Measurements from ENCODE around the gene MPPED1. TPM values are rescaled to one million over a fixed set of nuclear protein-coding genes. Genes with fewer than 3 reads are reported as not detected.

The MPPED1 gene
- total and polyA plus RNA-seq, 4 experiments from 2014 or later, result not detected

- Histone ChIP-seq H3K4me1 (ENCODE audit: insufficient read depth, low read length) (no peaks in the 10 kb centered on the region), H3K27me3 (ENCODE audit: insufficient read depth, low read length) (peaks cover 8% of the 10 kb centered on the region), H3K9me3 (ENCODE audit: control insufficient read depth in 1 of 2, low read length in 2 of 2) (no peaks in the 10 kb centered on the region), H3K27ac (ENCODE audit: low read depth, low read length) (no peak overlapping the region), H3K4me3 (ENCODE audit: low read length in 2 of 2) (no peak overlapping the region), H3K36me3 (ENCODE audit: insufficient read depth, low read length) (no peaks in the 10 kb centered on the region)
- CTCF ChIA-PET (ENCODE audit: partially characterized antibody), result no interaction called here
- no peaks in the 10 kb centered on the region for H3K36me3 Mint-ChIP-seq
- DNase-seq, result no peak
- intact Hi-C loops (cut with micrococcal nuclease), result no loop called here
- H3K27me3 Mint-ChIP-seq, result peaks cover 20 to 22% of the 10 kb centered on the region in 2 donors
- no peak overlapping the region for H3K27ac Mint-ChIP-seq
- POLR2A ChIA-PET (ENCODE audit: partially characterized antibody), result no interaction called here
- no peaks in the 10 kb centered on the region for H3K9me3 Mint-ChIP-seq
- H3K4me3 Mint-ChIP-seq, result no peak overlapping the region
- no peaks in the 10 kb centered on the region for H3K4me1 Mint-ChIP-seq
Measured at GRCh38 chr22:43434275-43434927, 22.6 kb downstream of the MPPED1 start.

- CTCF ChIA-PET (ENCODE audit: partially characterized antibody), result no interaction called here
- Histone ChIP-seq H3K4me3 (ENCODE audit: low read length in 2 of 2) (no peak overlapping the region), H3K36me3 (ENCODE audit: insufficient read depth, low read length) (no peaks in the 10 kb centered on the region), H3K27ac (ENCODE audit: low read depth, low read length) (no peak overlapping the region), H3K27me3 (ENCODE audit: insufficient read depth, low read length) (peaks cover 3% of the 10 kb centered on the region), H3K4me1 (ENCODE audit: insufficient read depth, low read length) (no peaks in the 10 kb centered on the region), H3K9me3 (ENCODE audit: control insufficient read depth in 1 of 2, low read length in 2 of 2) (no peaks in the 10 kb centered on the region)
- Mint-ChIP-seq H3K27me3 (peaks cover 18 to 20% of the 10 kb centered on the region in 2 donors), H3K4me1 (no peaks in the 10 kb centered on the region), H3K36me3 (no peaks in the 10 kb centered on the region), H3K9me3 (no peaks in the 10 kb centered on the region), H3K27ac (no peak overlapping the region), H3K4me3 (no peak overlapping the region)
- DNase-seq, result no peak
- POLR2A ChIA-PET (ENCODE audit: partially characterized antibody), result no interaction called here
- intact Hi-C loops (cut with micrococcal nuclease), result no loop called here
Measured at GRCh38 chr22:43434928-43435311, 23.1 kb downstream of the MPPED1 start.

GRCh38 chr22:43435851-43436811 lies 24.3 kb downstream of the MPPED1 start:
- Mint-ChIP-seq H3K36me3 (no peaks in the 10 kb centered on the region), H3K27me3 (peaks cover 14 to 16% of the 10 kb centered on the region in 2 donors), H3K9me3 (no peaks in the 10 kb centered on the region), H3K4me3 (no peak overlapping the region), H3K4me1 (no peaks in the 10 kb centered on the region), H3K27ac (no peak overlapping the region)
- H3K4me1 ChIP-seq (ENCODE audit: insufficient read depth, low read length), result no peaks in the 10 kb centered on the region
- H3K9me3 ChIP-seq (ENCODE audit: control insufficient read depth in 1 of 2, low read length in 2 of 2), result no peaks in the 10 kb centered on the region
- no peaks in the 10 kb centered on the region for H3K27me3 ChIP-seq (ENCODE audit: insufficient read depth, low read length)
- no peaks in the 10 kb centered on the region for H3K36me3 ChIP-seq (ENCODE audit: insufficient read depth, low read length)
- intact Hi-C loops (cut with micrococcal nuclease), result no loop called here
- H3K4me3 ChIP-seq (ENCODE audit: low read length in 2 of 2), result no peak overlapping the region
- ChIA-PET CTCF (ENCODE audit: partially characterized antibody) (no interaction called here), POLR2A (ENCODE audit: partially characterized antibody) (no interaction called here)
- no peak overlapping the region for H3K27ac ChIP-seq (ENCODE audit: low read depth, low read length)
- DNase-seq, result no peak

DNA sequence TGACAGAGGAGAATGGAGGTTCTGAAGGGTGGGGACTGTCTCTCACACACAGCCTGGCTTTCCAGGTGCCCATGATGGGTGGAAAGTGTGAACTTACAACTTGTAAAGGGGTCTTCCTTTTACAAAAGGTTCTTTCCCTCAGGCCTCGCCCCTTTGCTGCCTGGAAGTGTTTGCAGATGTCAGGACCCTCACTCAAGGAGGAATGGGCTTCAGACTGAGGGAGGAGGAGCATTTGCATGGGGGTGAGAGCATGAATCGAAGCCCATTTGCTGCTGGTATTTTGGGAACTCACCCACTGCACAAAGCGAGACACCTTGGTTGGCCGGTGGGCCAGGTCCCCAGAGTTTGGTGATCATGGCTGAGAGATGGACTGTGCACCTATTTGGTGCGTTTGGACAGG lies 25.1 kb downstream of the MPPED1 start:
- Histone ChIP-seq H3K9me3 (ENCODE audit: control insufficient read depth in 1 of 2, low read length in 2 of 2) (no peaks in the 10 kb centered on the region), H3K36me3 (ENCODE audit: insufficient read depth, low read length) (no peaks in the 10 kb centered on the region), H3K4me3 (ENCODE audit: low read length in 2 of 2) (no peak overlapping the region), H3K27me3 (ENCODE audit: insufficient read depth, low read length) (no peaks in the 10 kb centered on the region), H3K27ac (ENCODE audit: low read depth, low read length) (no peak overlapping the region), H3K4me1 (ENCODE audit: insufficient read depth, low read length) (no peaks in the 10 kb centered on the region)
- Mint-ChIP-seq H3K4me1 (no peaks in the 10 kb centered on the region), H3K27ac (no peak overlapping the region), H3K4me3 (no peak overlapping the region), H3K36me3 (no peaks in the 10 kb centered on the region), H3K9me3 (no peaks in the 10 kb centered on the region), H3K27me3 (peaks cover 7 to 9% of the 10 kb centered on the region in 2 donors)
- DNase-seq, result no peak
- CTCF ChIA-PET (ENCODE audit: partially characterized antibody), result no interaction called here
- POLR2A ChIA-PET (ENCODE audit: partially characterized antibody), result no interaction called here
- intact Hi-C loops (cut with micrococcal nuclease), result no loop called here

- DNase-seq, result no peak
- Histone ChIP-seq H3K4me3 (ENCODE audit: low read length in 2 of 2) (no peak overlapping the region), H3K9me3 (ENCODE audit: control insufficient read depth in 1 of 2, low read length in 2 of 2) (no peaks in the 10 kb centered on the region), H3K4me1 (ENCODE audit: insufficient read depth, low read length) (no peaks in the 10 kb centered on the region), H3K36me3 (ENCODE audit: insufficient read depth, low read length) (no peaks in the 10 kb centered on the region), H3K27ac (ENCODE audit: low read depth, low read length) (no peak overlapping the region), H3K27me3 (ENCODE audit: insufficient read depth, low read length) (no peaks in the 10 kb centered on the region)
- Mint-ChIP-seq H3K4me1 (no peaks in the 10 kb centered on the region), H3K27me3 (peaks cover 6 to 11% of the 10 kb centered on the region in 2 donors), H3K36me3 (no peaks in the 10 kb centered on the region), H3K27ac (no peak overlapping the region), H3K9me3 (no peaks in the 10 kb centered on the region), H3K4me3 (no peak overlapping the region)
- intact Hi-C loops (cut with micrococcal nuclease), result no loop called here
- CTCF ChIA-PET (ENCODE audit: partially characterized antibody), result no interaction called here
- POLR2A ChIA-PET (ENCODE audit: partially characterized antibody), result no interaction called here
Measured at GRCh38 chr22:43437871-43438475, 26.2 kb downstream of the MPPED1 start.

- intact Hi-C loops (cut with micrococcal nuclease), result no loop called here
- peaks cover 7 to 10% of the 10 kb centered on the region in 2 donors for H3K27me3 Mint-ChIP-seq
- CTCF ChIA-PET (ENCODE audit: partially characterized antibody), result no interaction called here
Measured at GRCh38 chr22:43438666-43439347, 27.0 kb downstream of the MPPED1 start.

More at GRCh38 chr22:43438666-43439347, 27.0 kb downstream of the MPPED1 start:
- H3K27me3 ChIP-seq (ENCODE audit: insufficient read depth, low read length), result no peaks in the 10 kb centered on the region
- no peak overlapping the region for H3K27ac ChIP-seq (ENCODE audit: low read depth, low read length)
- no peaks in the 10 kb centered on the region for H3K4me1 ChIP-seq (ENCODE audit: insufficient read depth, low read length)
- Mint-ChIP-seq H3K4me1 (no peaks in the 10 kb centered on the region), H3K4me3 (no peak overlapping the region), H3K36me3 (no peaks in the 10 kb centered on the region), H3K27ac (no peak overlapping the region), H3K9me3 (no peaks in the 10 kb centered on the region)
- no peak overlapping the region for H3K4me3 ChIP-seq (ENCODE audit: low read length in 2 of 2)
- H3K36me3 ChIP-seq (ENCODE audit: insufficient read depth, low read length), result no peaks in the 10 kb centered on the region
- POLR2A ChIA-PET (ENCODE audit: partially characterized antibody), result no interaction called here
- H3K9me3 ChIP-seq (ENCODE audit: control insufficient read depth in 1 of 2, low read length in 2 of 2), result no peaks in the 10 kb centered on the region
- DNase-seq, result no peak

All from CD4-positive, alpha-beta memory T cell (primary cell).